Liver (tissue), 10 donors: ENCODE measurements around the gene MAEL. TPM values are rescaled to one million over a fixed set of nuclear protein-coding genes. Genes with fewer than 3 reads are reported as not detected.

Experiments used
- DNase-seq: peaks from one replicate; pipeline ENCODE4 v3.0.0-alpha.2; 2017; ENCODE audit warnings: low spot score
- H3K27ac ChIP-seq, 2 donors: one replicate each; pipeline ENCODE4 v1.7.0; 2013; ENCODE audit warnings: inconsistent platforms in 2 of 2, low read length in 2 of 2, control low read depth in 1 of 2, low read depth in 1 of 2, mild to moderate bottlenecking in 1 of 2
- H3K27me3 ChIP-seq, 4 donors: one replicate each; pipeline versions ENCODE4 v1.6.1 to v1.7.0; 2013; ENCODE audit warnings: low read length in 3 of 4, inconsistent platforms in 1 of 4, mild to moderate bottlenecking in 1 of 4, moderate library complexity in 1 of 4; ENCODE audit not compliant: control insufficient read depth in 4 of 4, insufficient read depth in 4 of 4
- H3K36me3 ChIP-seq, 4 donors: one replicate each; pipeline versions ENCODE4 v1.6.1 to v1.7.0; 2013; ENCODE audit warnings: low read length in 3 of 4, mild to moderate bottlenecking in 3 of 4, low read depth in 1 of 4, moderate library complexity in 1 of 4; ENCODE audit not compliant: control insufficient read depth in 4 of 4, insufficient read depth in 3 of 4
- H3K4me1 ChIP-seq, 4 donors: one replicate each; pipeline versions ENCODE4 v1.6.1 to v1.7.0; 2013; ENCODE audit warnings: low read length in 3 of 4, mild to moderate bottlenecking in 3 of 4, moderate library complexity in 1 of 4; ENCODE audit not compliant: control insufficient read depth in 4 of 4, insufficient read depth in 4 of 4
- H3K4me3 ChIP-seq, 3 donors: one replicate each; pipeline versions ENCODE4 v1.6.1 to v1.7.0; 2013; ENCODE audit warnings: low read length in 3 of 3, control low read depth in 1 of 3, low read depth in 1 of 3, mild to moderate bottlenecking in 1 of 3
- H3K9ac ChIP-seq, 2 donors: one replicate each; pipeline ENCODE4 v1.7.0; 2013; ENCODE audit warnings: low read length in 2 of 2, mild to moderate bottlenecking in 2 of 2, moderate library complexity in 2 of 2, control low read depth in 1 of 2, low read depth in 1 of 2
- H3K9me3 ChIP-seq, 4 donors: one replicate each; pipeline versions ENCODE4 v1.6.1 to v1.7.0; 2013; ENCODE audit warnings: low read length in 3 of 4; ENCODE audit not compliant: control insufficient read depth in 4 of 4
- FOXA1 ChIP-seq: IDR thresholded peaks from 2 replicates; pipeline ENCODE4 v1.6.1; 2016; ENCODE audit warnings: antibody characterized with exemption
- FOXA2 ChIP-seq: IDR thresholded peaks from 2 replicates; pipeline ENCODE4 v1.6.1; 2016; ENCODE audit warnings: antibody characterized with exemption
- GABPA ChIP-seq, 2 donors: IDR thresholded peaks in 1 of 2; conservative IDR thresholded peaks in 1 of 2; 2 replicates each; pipeline ENCODE4 v1.6.1; 2016; ENCODE audit warnings: antibody characterized with exemption in 2 of 2, mild to moderate bottlenecking in 1 of 2, moderate library complexity in 1 of 2
- MAX ChIP-seq: IDR thresholded peaks from 2 replicates; pipeline ENCODE4 v1.6.1; 2016; ENCODE audit warnings: antibody characterized with exemption
- SP1 ChIP-seq: IDR thresholded peaks from 2 replicates; pipeline ENCODE4 v1.6.1; 2018; ENCODE audit warnings: antibody characterized with exemption, mild to moderate bottlenecking
- TAF1 ChIP-seq: conservative IDR thresholded peaks from 2 replicates; pipeline ENCODE4 v1.6.1; 2016; ENCODE audit warnings: antibody characterized with exemption, mild to moderate bottlenecking
- YY1 ChIP-seq: IDR thresholded peaks from 2 replicates; pipeline ENCODE4 v1.6.1; 2016; ENCODE audit warnings: antibody characterized with exemption, mild to moderate bottlenecking
- WGBS: extraction: QIAGEN DNeasy Blood & Tissue Kit; methylation state at CpG from one replicate; pipeline ENCODE4 v1.1.7; 2013; 5-methylcytosine and 5-hydroxymethylcytosine counted together
- polyA plus RNA-seq, 2 donors: library from polyadenylated mRNA; stranded (reverse) in 1 of 2; unstranded in 1 of 2; fragments of 200-250 nt in 1 of 2; fragments of >200 nt in 1 of 2; fragmentation: Nextera tagmentation in 1 of 2; extraction: Ambion mirVana in 1 of 2; gene quantifications; one replicate each; pipeline versions ENCODE4 v1.2.1 to v1.2.3, GENCODE V29; 2013 to 2015
- small RNA-seq: library from RNA; depleted of rRNA; stranded (forward); fragments of <200 nt; gene quantifications from one replicate; pipeline ENCODE3, GENCODE V24; 2014
- total RNA-seq, 2 donors: library from RNA; depleted of rRNA; stranded (reverse); fragments of >200 nt; gene quantifications; one replicate each; pipeline ENCODE4 v1.2.3, GENCODE V29; 2014
- TF ChIP-seq, protein P1 (sequence below): fragments of 150-350 bp; IDR thresholded peaks from 2 replicates; pipeline ENCODE4 v1.5.1; 2017; ENCODE audit warnings: improper control_type of control experiment, low read depth, low read length; ENCODE audit not compliant: missing input control
- TF ChIP-seq, protein P2 (sequence below): IDR thresholded peaks from 2 replicates; pipeline ENCODE4 v1.6.1; 2016; ENCODE audit warnings: antibody characterized with exemption
- donor health status: healthy.
- donor health status: healthy.
- donor health status: healthy.
- donor health status: healthy.
- donor health status: healthy.

Gene MAEL
- total and polyA plus RNA-seq, 4 donors: 0.14 to 0.23 TPM; not detected in 2

DNA sequence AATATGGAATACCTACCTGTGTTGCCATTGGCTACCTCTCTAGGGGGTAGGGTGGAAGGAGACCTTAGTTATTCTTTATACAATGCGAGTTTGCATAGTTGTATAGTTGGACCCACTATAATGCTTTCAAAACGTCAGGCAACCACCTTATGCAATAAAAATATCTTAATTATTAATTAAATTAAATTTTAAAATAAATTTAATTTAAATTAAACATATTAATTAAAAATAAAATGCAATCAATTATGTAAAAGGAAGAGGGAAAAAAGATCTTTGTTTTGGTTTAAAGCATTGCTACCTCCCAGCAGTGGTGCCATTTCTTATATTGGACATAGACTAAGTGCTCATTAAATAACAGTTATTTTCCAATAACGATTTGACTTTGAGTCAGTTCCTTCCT, 78.8 kb downstream of the MAEL start:
- 75% methylated on average over 3 of the region's 3 CpGs for WGBS
- no peaks in the 10 kb centered on the region for H3K9me3 ChIP-seq

GRCh38 chr1:167068761-167069160, 79.7 kb downstream of the MAEL start:
- no peak overlapping the region for H3K4me3 ChIP-seq
- DNase-seq: no peak
- H3K36me3 ChIP-seq: no peaks in the 10 kb centered on the region
- no peak overlapping the region for H3K27ac ChIP-seq
- no peak for TF ChIP-seq MAX
- no peak for TF ChIP-seq GABPA (IDR thresholded peaks at IDR 0.05 in 1 of 2, conservative IDR thresholded peaks at IDR 0.05 in 1 of 2)
- no peak for TF ChIP-seq YY1
- H3K27me3 ChIP-seq: no peaks in the 10 kb centered on the region
- 87% methylated on average over 13 of the region's 13 CpGs for WGBS
- no peak overlapping the region for H3K9ac ChIP-seq
- no peaks in the 10 kb centered on the region for H3K9me3 ChIP-seq
- H3K4me1 ChIP-seq: peaks cover 0 to 2% (median 0%) of the 10 kb centered on the region in 4 donors

More for the DNA sequence above, 78.8 kb downstream of the MAEL start:
- Histone ChIP-seq H3K36me3 (no peaks in the 10 kb centered on the region), H3K4me3 (no peak overlapping the region), H3K9ac (no peak overlapping the region), H3K27ac (no peak overlapping the region), H3K27me3 (no peaks in the 10 kb centered on the region), H3K4me1 (peaks cover 0 to 2% (median 0%) of the 10 kb centered on the region in 4 donors)
- no peak for DNase-seq
- TF ChIP-seq SP1 (no peak), FOXA1 (no peak), YY1 (no peak), TAF1 (no peak)

GRCh38 chr1:167071286-167071685, 82.2 kb downstream of the MAEL start:
- Histone ChIP-seq H3K27me3 (no peaks in the 10 kb centered on the region), H3K4me1 (peaks cover 0 to 2% (median 0%) of the 10 kb centered on the region in 4 donors), H3K36me3 (no peaks in the 10 kb centered on the region), H3K27ac (no peak overlapping the region), H3K9ac (no peak overlapping the region), H3K9me3 (no peaks in the 10 kb centered on the region), H3K4me3 (no peak overlapping the region)
- TF ChIP-seq, protein P1, sequence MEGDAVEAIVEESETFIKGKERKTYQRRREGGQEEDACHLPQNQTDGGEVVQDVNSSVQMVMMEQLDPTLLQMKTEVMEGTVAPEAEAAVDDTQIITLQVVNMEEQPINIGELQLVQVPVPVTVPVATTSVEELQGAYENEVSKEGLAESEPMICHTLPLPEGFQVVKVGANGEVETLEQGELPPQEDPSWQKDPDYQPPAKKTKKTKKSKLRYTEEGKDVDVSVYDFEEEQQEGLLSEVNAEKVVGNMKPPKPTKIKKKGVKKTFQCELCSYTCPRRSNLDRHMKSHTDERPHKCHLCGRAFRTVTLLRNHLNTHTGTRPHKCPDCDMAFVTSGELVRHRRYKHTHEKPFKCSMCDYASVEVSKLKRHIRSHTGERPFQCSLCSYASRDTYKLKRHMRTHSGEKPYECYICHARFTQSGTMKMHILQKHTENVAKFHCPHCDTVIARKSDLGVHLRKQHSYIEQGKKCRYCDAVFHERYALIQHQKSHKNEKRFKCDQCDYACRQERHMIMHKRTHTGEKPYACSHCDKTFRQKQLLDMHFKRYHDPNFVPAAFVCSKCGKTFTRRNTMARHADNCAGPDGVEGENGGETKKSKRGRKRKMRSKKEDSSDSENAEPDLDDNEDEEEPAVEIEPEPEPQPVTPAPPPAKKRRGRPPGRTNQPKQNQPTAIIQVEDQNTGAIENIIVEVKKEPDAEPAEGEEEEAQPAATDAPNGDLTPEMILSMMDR: no peak
- TF ChIP-seq TAF1 (no peak), FOXA1 (no peak), YY1 (no peak), SP1 (no peak), FOXA2 (no peak)
- TF ChIP-seq, protein P2, sequence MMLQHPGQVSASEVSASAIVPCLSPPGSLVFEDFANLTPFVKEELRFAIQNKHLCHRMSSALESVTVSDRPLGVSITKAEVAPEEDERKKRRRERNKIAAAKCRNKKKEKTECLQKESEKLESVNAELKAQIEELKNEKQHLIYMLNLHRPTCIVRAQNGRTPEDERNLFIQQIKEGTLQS: no peak
- no peak for DNase-seq
- WGBS: 96% methylated on average over 8 of the region's 8 CpGs

Small RNAs within 50 kb of the gene (small RNA-seq; reads per million reads assigned to genes)
- 0.09 reads per million for gene RNA5SP65

Other genes with a start within 250 kb of the MAEL start
- gene POGK, start 149.8 kb upstream of the MAEL start, total RNA-seq: 10 to 100 TPM in 1 of 2 donors, 1 to 10 TPM in 1; 6.8 to 14.1 TPM
- gene POGK, start 149.8 kb upstream of the MAEL start, polyA plus RNA-seq: 1 to 10 TPM; 4.2 to 6.6 TPM
- 10 to 100 TPM; 12.9 to 17.1 TPM for gene TADA1, start 113.0 kb upstream of the MAEL start, total RNA-seq
- 10 to 100 TPM in 1 of 2 donors, 1 to 10 TPM in 1; 9.1 to 21.3 TPM for gene TADA1, start 113.0 kb upstream of the MAEL start, polyA plus RNA-seq
- 1 to 10 TPM in 1 of 2 donors, under 1 TPM in 1; 0.09 to 7.4 TPM for gene ILDR2, start 13.7 kb upstream of the MAEL start, total RNA-seq
- gene ILDR2, start 13.7 kb upstream of the MAEL start, polyA plus RNA-seq: under 1 TPM; 0.42 to 0.46 TPM
- gene GPA33, start 101.1 kb downstream of the MAEL start, total RNA-seq: under 1 TPM; 0.08 to 0.19 TPM
- gene GPA33, start 101.1 kb downstream of the MAEL start, polyA plus RNA-seq: under 1 TPM in 1 of 2 donors, not detected in 1; 0.03 TPM
- gene STYXL2, start 104.8 kb downstream of the MAEL start, total RNA-seq: under 1 TPM in 1 of 2 donors, not detected in 1; 0.28 TPM
- gene STYXL2, start 104.8 kb downstream of the MAEL start, polyA plus RNA-seq: not detected
- gene POU2F1, start 231.6 kb downstream of the MAEL start, total RNA-seq: 10 to 100 TPM in 1 of 2 donors, 1 to 10 TPM in 1; 7.7 to 10.5 TPM
- gene POU2F1, start 231.6 kb downstream of the MAEL start, polyA plus RNA-seq: 1 to 10 TPM in 1 of 2 donors, under 1 TPM in 1; 0.93 to 5.4 TPM